Osteocyte (in vitro differentiated cells): Measurements from ENCODE around the gene DOK4. TPM values are rescaled to one million over a fixed set of nuclear protein-coding genes. Genes with fewer than 3 reads are reported as not detected.
A peak's percentile ranks its signal among the peaks of the same experiment; 100 is the strongest.

Source experiments
- DNase-seq: peaks from one replicate; pipeline ENCODE4 v3.0.0; 2021; ENCODE audit warnings: mixed read lengths; ENCODE audit not compliant: unreplicated experiment; ENCODE audit errors: extremely low spot score
- H3K27ac Mint-ChIP-seq: one replicate; pipeline ENCODE4 v1.8.0; 2021; ENCODE audit warnings: mild to moderate bottlenecking, mixed read lengths; ENCODE audit not compliant: unreplicated experiment
- H3K27me3 Mint-ChIP-seq: one replicate; pipeline ENCODE4 v1.8.0; 2021; ENCODE audit warnings: mixed read lengths; ENCODE audit not compliant: unreplicated experiment
- H3K36me3 Mint-ChIP-seq: one replicate; pipeline ENCODE4 v1.8.0; 2021; ENCODE audit warnings: mixed read lengths; ENCODE audit not compliant: unreplicated experiment
- H3K4me1 Mint-ChIP-seq: one replicate; pipeline ENCODE4 v1.8.0; 2021; ENCODE audit warnings: mixed read lengths; ENCODE audit not compliant: unreplicated experiment
- H3K4me3 Mint-ChIP-seq: one replicate; pipeline ENCODE4 v1.8.0; 2021; ENCODE audit warnings: mild to moderate bottlenecking, moderate library complexity, mixed read lengths; ENCODE audit not compliant: unreplicated experiment
- H3K9me3 Mint-ChIP-seq: one replicate; pipeline ENCODE4 v1.8.0; 2021; ENCODE audit warnings: mixed read lengths; ENCODE audit not compliant: unreplicated experiment
- CTCF ChIP-seq: fragments of 200-600 bp; sonication (generic); IDR thresholded peaks from 2 replicates; pipeline ENCODE4 v1.5.0; 2021; ENCODE audit warnings: antibody characterized with exemption, mild to moderate bottlenecking, moderate library complexity
- total RNA-seq: library from RNA; stranded (reverse); gene quantifications from 2 replicates; pipeline ENCODE4 v1.2.1, GENCODE V29; 2021

The DOK4 gene
- total RNA-seq, 1 donor from 2014 or later: 22.5 TPM

- Mint-ChIP-seq H3K4me1 (peaks cover 27% of the 10 kb centered on the region), H3K4me3 (no peak overlapping the region), H3K36me3 (peaks cover 11% of the 10 kb centered on the region), H3K9me3 (no peaks in the 10 kb centered on the region), H3K27me3 (no peaks in the 10 kb centered on the region), H3K27ac (no peak overlapping the region)
- no peak for TF ChIP-seq CTCF
- DNase-seq: no peak
These were observed 40.7 kb upstream of the DOK4 start for GRCh38 chr16:57527027-57527426.

- no peak overlapping the region for H3K27ac Mint-ChIP-seq
- H3K27me3 Mint-ChIP-seq: no peaks in the 10 kb centered on the region
- no peak for DNase-seq
- peaks cover 11% of the 10 kb centered on the region for H3K36me3 Mint-ChIP-seq
- no peak for TF ChIP-seq CTCF
- H3K9me3 Mint-ChIP-seq: no peaks in the 10 kb centered on the region
- no peak overlapping the region for H3K4me3 Mint-ChIP-seq
- H3K4me1 Mint-ChIP-seq: peaks cover 22% of the 10 kb centered on the region
These were observed 40.2 kb upstream of the DOK4 start for GRCh38 chr16:57526498-57526897.

- Mint-ChIP-seq H3K4me1 (peaks cover 14% of the 10 kb centered on the region), H3K9me3 (no peaks in the 10 kb centered on the region), H3K4me3 (no peak overlapping the region), H3K27me3 (no peaks in the 10 kb centered on the region), H3K36me3 (peaks cover 14% of the 10 kb centered on the region), H3K27ac (no peak overlapping the region)
- no peak for TF ChIP-seq CTCF
- DNase-seq: no peak
These were observed 39.5 kb upstream of the DOK4 start for GRCh38 chr16:57525761-57526160.

GRCh38 chr16:57522960-57523359 is 36.7 kb upstream of the DOK4 start:
- no peak overlapping the region for H3K4me3 Mint-ChIP-seq
- no peak for TF ChIP-seq CTCF
- no peaks in the 10 kb centered on the region for H3K27me3 Mint-ChIP-seq
- no peaks in the 10 kb centered on the region for H3K9me3 Mint-ChIP-seq
- DNase-seq: no peak
- no peak overlapping the region for H3K27ac Mint-ChIP-seq
- peaks cover 20% of the 10 kb centered on the region for H3K36me3 Mint-ChIP-seq
- no peaks in the 10 kb centered on the region for H3K4me1 Mint-ChIP-seq

- peak; percentile 92 for DNase-seq
- Mint-ChIP-seq H3K4me1 (no peaks in the 10 kb centered on the region), H3K27ac (no peak overlapping the region), H3K9me3 (no peaks in the 10 kb centered on the region), H3K4me3 (no peak overlapping the region), H3K36me3 (peaks cover 20% of the 10 kb centered on the region), H3K27me3 (no peaks in the 10 kb centered on the region)
- peak; percentile 97 for TF ChIP-seq CTCF
These were observed 33.6 kb upstream of the DOK4 start for GRCh38 chr16:57519796-57520360.
